Measurements from ENCODE around the gene DIS3L2. TPM values are rescaled to one million over a fixed set of nuclear protein-coding genes. Genes with fewer than 3 reads are reported as not detected.

DIS3L2 gene
- total RNA-seq, 1 donor from 2014 or later = 24.0 TPM

GRCh38 chr2:232255033-232255432, 293.5 kb downstream of the DIS3L2 start:
- H3K4me2 ChIP-seq (ENCODE audit: low read length) = no peak overlapping the region
- H3K36me3 Mint-ChIP-seq (ENCODE audit: low read depth, unreplicated experiment) = peaks cover 36% of the 10 kb centered on the region
- DNase-seq (ENCODE audit: low read depth) (no peak), FAIRE-seq (no peak)
- no peaks in the 10 kb centered on the region for H3K9me3 ChIP-seq (ENCODE audit: insufficient read depth, low read depth, low read length)
- H3K27me3 Mint-ChIP-seq (ENCODE audit: low read depth, unreplicated experiment) = peaks cover 32% of the 10 kb centered on the region
- peaks cover 6% of the 10 kb centered on the region for H3K27me3 ChIP-seq (ENCODE audit: insufficient read depth, low read length)
- H3K27ac Mint-ChIP-seq (ENCODE audit: unreplicated experiment) = no peak overlapping the region
- H3K36me3 ChIP-seq (ENCODE audit: insufficient read depth, low read length) = no peaks in the 10 kb centered on the region
- H3K4me3 Mint-ChIP-seq (ENCODE audit: unreplicated experiment) = no peak overlapping the region
- no peaks in the 10 kb centered on the region for H3K9me3 Mint-ChIP-seq (ENCODE audit: unreplicated experiment)
- H3K4me3 ChIP-seq (ENCODE audit: insufficient read depth, low read depth, low read length) = no peak overlapping the region
- peaks cover 42% of the 10 kb centered on the region for H4K20me1 ChIP-seq (ENCODE audit: insufficient read depth, low read length)
- peaks cover 17% of the 10 kb centered on the region for H3K4me1 Mint-ChIP-seq (ENCODE audit: low read depth, unreplicated experiment)
- H3K9ac ChIP-seq (ENCODE audit: low read length) = no peak overlapping the region
- no peak overlapping the region for H3K27ac ChIP-seq (ENCODE audit: low read depth, low read length)
- peaks cover 8% of the 10 kb centered on the region for H3K4me1 ChIP-seq (ENCODE audit: insufficient read depth, low read length)
- TF ChIP-seq CTCF (IDR thresholded peaks at IDR 0.05; ENCODE audit: insufficient read depth, low read depth, low read length) (no peak), EZH2 (IDR thresholded peaks at IDR 0.05; ENCODE audit: insufficient read depth, low read length) (no peak)
- H2AFZ ChIP-seq (ENCODE audit: low read depth, low read length) = no peak overlapping the region
- no peaks in the 10 kb centered on the region for H3K79me2 ChIP-seq (ENCODE audit: insufficient read depth, low read length)

GRCh38 chr2:232260075-232260474, 298.6 kb downstream of the DIS3L2 start:
- H3K4me2 ChIP-seq (ENCODE audit: low read length) = peak overlapping the region; percentile 86
- H2AFZ ChIP-seq (ENCODE audit: low read depth, low read length) = no peak overlapping the region
- peak overlapping the region; percentile 37 for H3K4me3 ChIP-seq (ENCODE audit: insufficient read depth, low read depth, low read length)
- H3K9me3 ChIP-seq (ENCODE audit: insufficient read depth, low read depth, low read length) = no peaks in the 10 kb centered on the region
- Mint-ChIP-seq H3K27me3 (ENCODE audit: low read depth, unreplicated experiment) (peaks cover 54% of the 10 kb centered on the region), H3K27ac (ENCODE audit: unreplicated experiment) (peak overlapping the region; percentile 11), H3K4me3 (ENCODE audit: unreplicated experiment) (peak overlapping the region; percentile 71), H3K36me3 (ENCODE audit: low read depth, unreplicated experiment) (peaks cover 41% of the 10 kb centered on the region), H3K9me3 (ENCODE audit: unreplicated experiment) (no peaks in the 10 kb centered on the region), H3K4me1 (ENCODE audit: low read depth, unreplicated experiment) (peaks cover 37% of the 10 kb centered on the region)
- H3K4me1 ChIP-seq (ENCODE audit: insufficient read depth, low read length) = peaks cover 15% of the 10 kb centered on the region
- H3K79me2 ChIP-seq (ENCODE audit: insufficient read depth, low read length) = no peaks in the 10 kb centered on the region
- no peak for TF ChIP-seq CTCF (IDR thresholded peaks at IDR 0.05; ENCODE audit: insufficient read depth, low read depth, low read length)
- TF ChIP-seq EZH2 (IDR thresholded peaks at IDR 0.05; ENCODE audit: insufficient read depth, low read length) = no peak
- FAIRE-seq (peak; percentile 95), DNase-seq (ENCODE audit: low read depth) (peak; percentile 92)
- peaks cover 21% of the 10 kb centered on the region for H3K27me3 ChIP-seq (ENCODE audit: insufficient read depth, low read length)
- H4K20me1 ChIP-seq (ENCODE audit: insufficient read depth, low read length) = peaks cover 72% of the 10 kb centered on the region
- no peaks in the 10 kb centered on the region for H3K36me3 ChIP-seq (ENCODE audit: insufficient read depth, low read length)
- no peak overlapping the region for H3K9ac ChIP-seq (ENCODE audit: low read length)
- no peak overlapping the region for H3K27ac ChIP-seq (ENCODE audit: low read depth, low read length)

- Histone ChIP-seq H3K9me3 (ENCODE audit: insufficient read depth, low read depth, low read length) (no peaks in the 10 kb centered on the region), H4K20me1 (ENCODE audit: insufficient read depth, low read length) (peaks cover 71% of the 10 kb centered on the region), H3K4me1 (ENCODE audit: insufficient read depth, low read length) (peaks cover 15% of the 10 kb centered on the region), H3K9ac (ENCODE audit: low read length) (no peak overlapping the region), H3K4me3 (ENCODE audit: insufficient read depth, low read depth, low read length) (no peak overlapping the region), H3K36me3 (ENCODE audit: insufficient read depth, low read length) (no peaks in the 10 kb centered on the region), H3K27me3 (ENCODE audit: insufficient read depth, low read length) (peaks cover 22% of the 10 kb centered on the region), H3K27ac (ENCODE audit: low read depth, low read length) (no peak overlapping the region), H2AFZ (ENCODE audit: low read depth, low read length) (no peak overlapping the region), H3K4me2 (ENCODE audit: low read length) (no peak overlapping the region), H3K79me2 (ENCODE audit: insufficient read depth, low read length) (no peaks in the 10 kb centered on the region)
- H3K27me3 Mint-ChIP-seq (ENCODE audit: low read depth, unreplicated experiment) = peaks cover 51% of the 10 kb centered on the region
- peaks cover 34% of the 10 kb centered on the region for H3K36me3 Mint-ChIP-seq (ENCODE audit: low read depth, unreplicated experiment)
- H3K27ac Mint-ChIP-seq (ENCODE audit: unreplicated experiment) = no peak overlapping the region
- no peak overlapping the region for H3K4me3 Mint-ChIP-seq (ENCODE audit: unreplicated experiment)
- no peak for TF ChIP-seq EZH2 (IDR thresholded peaks at IDR 0.05; ENCODE audit: insufficient read depth, low read length)
- DNase-seq (ENCODE audit: low read depth) = no peak
- peak; percentile 72 for FAIRE-seq
- H3K4me1 Mint-ChIP-seq (ENCODE audit: low read depth, unreplicated experiment) = peaks cover 32% of the 10 kb centered on the region
- H3K9me3 Mint-ChIP-seq (ENCODE audit: unreplicated experiment) = no peaks in the 10 kb centered on the region
Observed at GRCh38 chr2:232261776-232262175, 300.3 kb downstream of the DIS3L2 start.
